K562 (cell line): ENCODE results near the gene C1orf21. TPM values are rescaled to one million over a fixed set of nuclear protein-coding genes. Genes with fewer than 3 reads are reported as not detected.

Experiments
- ATAC-seq: fragments of 200-7000 bp; cut with Tn5 transposase; 3 replicates; pipeline ENCODE4 v1.9.1; 2020; ENCODE audit warnings: moderate library complexity
- Bru-seq: library from RNA; stranded (reverse); fragments of 400-500 nt; gene quantifications from one replicate; lab custom pipeline; 2021; lab: Mats Ljungman, UMichigan
- BruChase-seq, 2 experiments: library from RNA; stranded (reverse); fragments of 400-500 nt; gene quantifications; one replicate each; lab custom pipeline; 2021; lab: Mats Ljungman, UMichigan
- BruUV-seq: library from RNA; stranded (reverse); fragments of 400-500 nt; replicated peaks from 2 replicates; lab custom pipeline; 2021; lab: Mats Ljungman, UMichigan
- CTCF ChIA-PET: fragments of 300-600 bp; formaldehyde crosslinking; extraction: SDS; loops from one replicate; lab custom pipeline; 2021; ENCODE audit warnings: low intra/inter-chr PET ratio; lab: Yijun Ruan, JAX
- POLR2A ChIA-PET: fragments of 300-600, 350-650 bp; sonication (Branson Sonifier 250); formaldehyde crosslinking; extraction: SDS; loops from one replicate; lab custom pipeline; 2021; ENCODE audit warnings: antibody characterized with exemption, inconsistent platforms; lab: Yijun Ruan, JAX
- DNase-seq, 4 experiments: peaks; one replicate each; pipeline versions ENCODE4 v3.0.0 to v3.0.0-alpha.2; 2011 to 2018; ENCODE audit warnings: low spot score in 3 of 4, mixed read lengths in 3 of 4; ENCODE audit errors: extremely low read depth in 1 of 4
- FAIRE-seq: peaks from 2 replicates; lab custom pipeline; 2011; peaks lifted over from hg19 to GRCh38; lab: Jason Lieb, UNC
- H2AFZ ChIP-seq: 2 replicates; pipeline ENCODE4 v1.6.0; 2011; ENCODE audit warnings: low read depth, low read length, control low read depth, inconsistent platforms
- H3K27ac ChIP-seq: fragments of 200-600 bp; 3 replicates; pipeline ENCODE4 v1.8.0; 2011; ENCODE audit warnings: low read depth, mild to moderate bottlenecking, control low read depth, inconsistent platforms, low read length, moderate library complexity, mixed read lengths; ENCODE audit errors: extremely low read depth
- H3K27me3 ChIP-seq, 2 experiments: fragments of 300-600 bp in 1 of 2; 2 replicates in 1 of 2; 3 replicates in 1 of 2; pipeline versions ENCODE4 v1.6.0 to v1.8.0; 2011; ENCODE audit warnings: inconsistent platforms in 2 of 2, low read length in 2 of 2, mild to moderate bottlenecking in 1 of 2, mixed read lengths in 1 of 2, moderate library complexity in 1 of 2; ENCODE audit not compliant: control insufficient read depth in 2 of 2, insufficient read depth in 2 of 2
- H3K36me3 ChIP-seq: fragments of 300-600 bp; 3 replicates; pipeline ENCODE4 v1.8.0; 2011; ENCODE audit warnings: mild to moderate bottlenecking, low read length, inconsistent platforms; ENCODE audit not compliant: control insufficient read depth, insufficient read depth
- H3K4me1 ChIP-seq, 2 experiments: fragments of 200-600 bp in 1 of 2; replicated peaks in 1 of 2; 2 replicates in 1 of 2; 3 replicates in 1 of 2; pipeline versions ENCODE4 v1.5.1 to v1.8.0; 2011; ENCODE audit warnings: inconsistent platforms in 2 of 2, low read length in 2 of 2, mild to moderate bottlenecking in 1 of 2, mixed read lengths in 1 of 2, moderate library complexity in 1 of 2; ENCODE audit not compliant: control insufficient read depth in 2 of 2, insufficient read depth in 2 of 2
- H3K4me2 ChIP-seq: 2 replicates; pipeline ENCODE4 v1.6.1; 2011; ENCODE audit warnings: low read length, control low read depth, inconsistent platforms, mixed read lengths; ENCODE audit not compliant: insufficient read depth
- H3K4me3 ChIP-seq: fragments of 200-600 bp; sonication (generic), shearing (Covaris generic); 2 replicates; pipeline ENCODE4 v1.5.1; 2016; ENCODE audit warnings: control low read depth, inconsistent platforms
- H3K79me2 ChIP-seq: fragments of 200-600 bp; 3 replicates; pipeline ENCODE4 v1.8.0; 2011; ENCODE audit warnings: low read length, inconsistent platforms; ENCODE audit not compliant: control insufficient read depth, insufficient read depth
- H3K9ac ChIP-seq, 2 experiments: 2 replicates each; pipeline versions ENCODE4 v1.6.0 to v1.6.1; 2011; ENCODE audit warnings: low read depth in 2 of 2, low read length in 2 of 2, control low read depth in 1 of 2, inconsistent platforms in 1 of 2, mild to moderate bottlenecking in 1 of 2, mixed read lengths in 1 of 2; ENCODE audit not compliant: insufficient read depth in 1 of 2
- H3K9me1 ChIP-seq: one replicate; pipeline ENCODE4 v1.6.0; 2011; ENCODE audit warnings: inconsistent platforms, mild to moderate bottlenecking, low read length, moderate library complexity; ENCODE audit not compliant: control insufficient read depth, insufficient read depth
- H3K9me3 ChIP-seq: replicated peaks from 2 replicates; pipeline ENCODE4 v1.5.1; 2011; ENCODE audit warnings: low read depth, low read length, inconsistent platforms; ENCODE audit not compliant: control insufficient read depth, insufficient read depth
- H4K20me1 ChIP-seq: replicated peaks from 2 replicates; pipeline ENCODE4 v1.6.1; 2011; ENCODE audit warnings: low read length, inconsistent platforms, mixed read lengths; ENCODE audit not compliant: control insufficient read depth, insufficient read depth
- BDP1 ChIP-seq: IDR thresholded peaks from 3 replicates; pipeline ENCODE4 v1.6.1; 2011; ENCODE audit not compliant: insufficient read length, insufficient read depth
- CHD2 ChIP-seq: IDR thresholded peaks from 2 replicates; pipeline ENCODE4 v1.6.1; 2011; ENCODE audit warnings: low read depth, low read length
- ILK ChIP-seq: fragments of 450-650 bp; IDR thresholded peaks from 2 replicates; pipeline ENCODE4 v1.6.1; 2016; ENCODE audit warnings: missing genetic modification characterization, low read depth, mild to moderate bottlenecking, missing compliant biosample characterization, moderate library complexity, borderline replicate concordance
- MAZ ChIP-seq, 2 experiments: fragments of 450-650 bp in 1 of 2; sonication (generic) in 1 of 2; formaldehyde crosslinking; IDR thresholded peaks in 1 of 2; conservative IDR thresholded peaks in 1 of 2; 2 replicates each; pipeline versions ENCODE4 v1.4.0 to v1.5.0; 2020; ENCODE audit warnings: mild to moderate bottlenecking in 1 of 2, missing genetic modification reagents in 1 of 2
- PHF8 ChIP-seq: fragments of 200-600 bp; sonication (generic); IDR thresholded peaks from 2 replicates; pipeline ENCODE4 v1.6.1; 2012; ENCODE audit warnings: mixed run types, mild to moderate bottlenecking, inconsistent platforms, low read length, moderate library complexity, borderline replicate concordance
- PTBP1 ChIP-seq: fragments of 200-400 bp; formaldehyde crosslinking; IDR thresholded peaks from 2 replicates; pipeline ENCODE4 v1.6.1; 2017; ENCODE audit warnings: low read depth, low read length
- SMAD2 ChIP-seq: fragments of 150-350 bp; IDR thresholded peaks from 2 replicates; pipeline ENCODE4 v1.6.1; 2014; ENCODE audit warnings: low read depth, mild to moderate bottlenecking, low read length
- SRSF3 ChIP-seq: fragments of 200-400 bp; formaldehyde crosslinking; IDR thresholded peaks from 2 replicates; pipeline ENCODE4 v1.6.1; 2016; ENCODE audit warnings: mild to moderate bottlenecking, low read length, moderate library complexity; ENCODE audit not compliant: insufficient read depth
- whole genome bisulfite sequencing: fragments of 100-300 bp; shearing (Covaris generic); methylation state at CpG from one replicate; pipeline ENCODE4 v1.1.6; 2016; ENCODE audit warnings: low coverage, mixed read lengths; ENCODE audit not compliant: insufficient coverage; ENCODE audit errors: missing lambda C conversion rate; 5-methylcytosine and 5-hydroxymethylcytosine counted together
- in situ Hi-C: fragments of 300-500 bp; cut with MboI; formaldehyde crosslinking; loops from 4 replicates; pipeline ENCODE4 v1.15.0; 2018; ENCODE audit warnings: inconsistent platforms, mixed read lengths
- intact Hi-C: fragments of 100-400 bp; cut with micrococcal nuclease; formaldehyde crosslinking; loops from 2 replicates; pipeline ENCODE4 v1.14.2; 2022
- long read RNA-seq, 3 experiments: library from polyadenylated mRNA in 2 of 3; library from RNA in 1 of 3; unstranded in 2 of 3; stranded (forward) in 1 of 3; transcript quantifications; one replicate each; pipeline ENCODE4 v2.0.0, GENCODE V29; 2019 to 2022
- polyA minus RNA-seq, 3 experiments: library from RNA; depleted of rRNA, polyadenylated mRNA; stranded (reverse); fragments of >200 nt; gene quantifications; 2 replicates each; pipeline ENCODE4 v1.2.3, GENCODE V29; 2011
- polyA plus RNA-seq, 8 experiments: library from polyadenylated mRNA; depleted of rRNA in 4 of 8; stranded (reverse) in 5 of 8; unstranded in 3 of 8; fragments of >200 nt; fragmentation: Nextera tagmentation in 2 of 8; fragmentation: Illumina TruSeq in 1 of 8; extraction: Ambion mirVana in 2 of 8; extraction: Trizol in 1 of 8; gene quantifications; 2 replicates each; pipeline versions ENCODE4 v1.2.1 to v1.2.3, GENCODE V29; 2011 to 2014; ENCODE audit warnings: inconsistent platforms in 1 of 8, missing spikeins in 1 of 8
- total RNA-seq, 7 experiments: library from RNA; depleted of rRNA in 6 of 7; stranded (reverse); fragments of >200 nt in 6 of 7; fragmentation: Illumina TruSeq in 2 of 7; extraction: Trizol in 2 of 7; gene quantifications; 2 replicates each; pipeline versions ENCODE4 v1.2.1 to v1.2.3, GENCODE V29; 2011 to 2021; ENCODE audit warnings: low replicate concordance in 1 of 7
- TF ChIP-seq, protein P1 (sequence below): fragments of 250-450 bp; sonication (Bioruptor Pico); IDR thresholded peaks from 2 replicates; pipeline ENCODE4 v1.4.0; 2020; ENCODE audit warnings: borderline replicate concordance
- TF ChIP-seq, protein P2 (sequence below), 2 experiments: fragments of 250-450 bp in 1 of 2; fragments of 450-650 bp in 1 of 2; sonication (Bioruptor Pico) in 1 of 2; IDR thresholded peaks; 2 replicates each; pipeline versions ENCODE4 v1.6.1 to v1.8.0; 2016 to 2021; ENCODE audit warnings: mild to moderate bottlenecking in 2 of 2, moderate library complexity in 2 of 2, missing compliant biosample characterization in 1 of 2, missing genetic modification characterization in 1 of 2
- TF ChIP-seq, protein P3 (sequence below), 2 experiments: IDR thresholded peaks; 2 replicates each; pipeline ENCODE4 v1.6.1; 2011; ENCODE audit warnings: borderline replicate concordance in 1 of 2, control low read depth in 1 of 2, low read depth in 1 of 2, low read length in 1 of 2, mild to moderate bottlenecking in 1 of 2, mixed read lengths in 1 of 2, moderate library complexity in 1 of 2; ENCODE audit not compliant: insufficient read depth in 1 of 2, insufficient read length in 1 of 2, poor library complexity in 1 of 2, severe bottlenecking in 1 of 2; ENCODE audit errors: extremely low read depth in 1 of 2

C1orf21 gene, protein sequence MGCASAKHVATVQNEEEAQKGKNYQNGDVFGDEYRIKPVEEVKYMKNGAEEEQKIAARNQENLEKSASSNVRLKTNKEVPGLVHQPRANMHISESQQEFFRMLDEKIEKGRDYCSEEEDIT
- not detected in 2 replicates for total RNA-seq (2011; cell fraction: chromatin; rRNA removed; ENCODE audit: low replicate concordance)
- not detected in 2 replicates for total RNA-seq (2011; cell fraction: nucleolus; rRNA removed)
- total RNA-seq (2011; cell fraction: nucleoplasm; rRNA removed): not detected in 2 replicates
- total RNA-seq (2014; rRNA removed) (under 0.01 and 0.04 TPM in 2 replicates), total RNA-seq (2014; rRNA removed; fragmentation: Illumina TruSeq; extraction: Trizol) (0.04 and 0.06 TPM in 2 replicates), total RNA-seq (2015; rRNA removed; fragmentation: Illumina TruSeq; extraction: Trizol) (0.07 and 0.11 TPM in 2 replicates), total RNA-seq (2021) (0.07 and 0.25 TPM in 2 replicates), polyA plus RNA-seq (2011; rRNA removed) (0.04 and 0.31 TPM in 2 replicates), polyA plus RNA-seq (2014; fragmentation: Illumina TruSeq; extraction: Trizol) (0.28 TPM in 1 of 2 replicates, not detected in the other), polyA plus RNA-seq (2014; fragmentation: Nextera tagmentation; extraction: Ambion mirVana) (under 1 TPM; 0.14 to 0.15 TPM), polyA plus RNA-seq (2014; rRNA removed) (0.01 TPM in 1 of 2 replicates, not detected in the other), polyA minus RNA-seq (2011; rRNA and poly(A)+ RNA removed) (0.18 TPM in 1 of 2 replicates, not detected in the other), Bru-seq, nascent RNA (percentile 20 among the genes with signal in this experiment), BruChase-seq, experiment 1, labeled RNA remaining after a 2-hour chase (percentile 16 among the genes with signal in this experiment), BruChase-seq, experiment 2, labeled RNA remaining after a 6-hour chase (percentile 17 among the genes with signal in this experiment)
- 0.04 and 0.09 TPM in 2 replicates for polyA plus RNA-seq (2011; cell fraction: cytosol; rRNA removed)
- 0.03 and 0.07 TPM in 2 replicates for polyA plus RNA-seq (2011; cell fraction: nucleus; rRNA removed)
- polyA plus RNA-seq (2012): 0.30 and 0.84 TPM in 2 replicates
- not detected in 2 replicates for polyA minus RNA-seq (2011; cell fraction: cytosol; rRNA and poly(A)+ RNA removed)
- polyA minus RNA-seq (2011; cell fraction: nucleus; rRNA and poly(A)+ RNA removed): not detected in 2 replicates
- long read RNA-seq, experiment 1: 0 reads
- long read RNA-seq, experiment 2: 0 reads
- long read RNA-seq, experiment 3: 0 reads

DNA sequence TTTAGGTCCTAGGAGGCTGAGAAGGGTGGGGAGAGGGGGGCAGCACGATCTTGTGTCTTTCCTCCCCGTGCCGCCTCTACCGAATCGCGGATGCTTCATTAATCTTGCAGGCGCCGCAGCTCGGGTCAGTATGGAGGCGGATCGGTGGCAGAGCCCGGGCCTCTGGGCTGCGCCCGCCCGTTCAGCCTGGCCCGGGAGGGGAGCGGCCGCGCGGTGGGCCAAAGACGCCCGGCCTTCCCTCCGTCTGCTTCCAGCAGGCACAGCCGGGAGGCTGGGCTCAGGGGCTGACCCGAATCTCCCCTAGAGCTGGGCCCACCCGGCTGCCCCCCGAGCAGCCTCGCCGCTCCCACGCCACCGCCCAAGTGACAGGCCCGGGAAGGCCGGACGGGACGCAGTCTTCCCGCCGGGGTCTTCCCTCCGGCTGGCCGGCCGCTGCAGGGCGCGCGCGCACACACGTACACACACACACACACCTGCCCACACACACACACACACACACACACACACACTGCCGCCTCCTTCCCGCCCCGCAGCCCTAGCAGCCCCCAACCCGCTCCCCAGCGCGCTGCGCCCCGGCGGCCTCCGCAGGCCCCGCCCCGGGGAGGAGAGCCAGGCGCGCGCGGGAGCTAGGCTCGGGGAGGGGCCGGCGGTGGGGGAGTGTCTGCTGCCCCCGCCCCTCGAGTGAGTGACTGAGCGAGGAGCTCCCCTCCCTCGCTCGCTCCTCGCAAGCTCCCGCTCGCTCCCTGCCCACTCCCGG, at the start of gene C1orf21:
TSS of gene C1orf21 (plus strand) at position 718 of the 757 bp plus-strand sequence. CDS start 90,481 bp downstream, outside the sequence.
- DNase-seq (peak; percentile 86 to 96 (median 92)), ATAC-seq (peak; percentile 99), FAIRE-seq (no peak)
- Histone ChIP-seq H3K27me3 (peaks cover 27 to 29% of the 10 kb centered on the region in 2 experiments), H3K9me1 (no peaks in the 10 kb centered on the region), H3K27ac (no peak within 1 kb of the TSS), H2AFZ (peak within 1 kb of the TSS; percentile 81), H3K9me3 (no peaks in the 10 kb centered on the region), H3K9ac (peak within 1 kb of the TSS; percentile 26 to 89; a peak in 3 of 4 replicates), H3K36me3 (no peaks in the 10 kb centered on the region), H3K79me2 (no peaks in the 10 kb centered on the region), H3K4me2 (peak within 1 kb of the TSS; percentile 71), H3K4me1 (peaks cover 0 to 16% of the 10 kb centered on the region in 2 experiments; a peak in 3 of 5 replicates), H3K4me3 (peak within 1 kb of the TSS; percentile 48), H4K20me1 (no peaks in the 10 kb centered on the region)
- POLR2A ChIA-PET: interaction anchor here (0.6 to 1.2 kb wide), 5 partner anchors 9 to 1069 kb away, joined by 3 read pairs; no protein-coding TSS in a partner anchor
- 2% methylated on average over 45 of the region's 73 CpGs for WGBS
- in situ Hi-C loops: no loop called here
- no TSS peak for BruUV-seq
- CTCF ChIA-PET: no interaction called here
- intact Hi-C loops: no loop called here
- TF ChIP-seq MAZ (CRISPR knock-in tag; conservative IDR thresholded peaks at IDR 0.05 in 1 of 2, IDR thresholded peaks at IDR 0.05 in 1 of 2) (peak; percentile 51 to 65; a peak in 3 of 4 replicates), PHF8 (peak; percentile 41; the same call in 1 of the 2 replicates), SMAD2 (no peak), PTBP1 (no peak), CHD2 (no peak), ILK (no peak), SRSF3 (no peak), BDP1 (no peak)
- TF ChIP-seq, protein P1, sequence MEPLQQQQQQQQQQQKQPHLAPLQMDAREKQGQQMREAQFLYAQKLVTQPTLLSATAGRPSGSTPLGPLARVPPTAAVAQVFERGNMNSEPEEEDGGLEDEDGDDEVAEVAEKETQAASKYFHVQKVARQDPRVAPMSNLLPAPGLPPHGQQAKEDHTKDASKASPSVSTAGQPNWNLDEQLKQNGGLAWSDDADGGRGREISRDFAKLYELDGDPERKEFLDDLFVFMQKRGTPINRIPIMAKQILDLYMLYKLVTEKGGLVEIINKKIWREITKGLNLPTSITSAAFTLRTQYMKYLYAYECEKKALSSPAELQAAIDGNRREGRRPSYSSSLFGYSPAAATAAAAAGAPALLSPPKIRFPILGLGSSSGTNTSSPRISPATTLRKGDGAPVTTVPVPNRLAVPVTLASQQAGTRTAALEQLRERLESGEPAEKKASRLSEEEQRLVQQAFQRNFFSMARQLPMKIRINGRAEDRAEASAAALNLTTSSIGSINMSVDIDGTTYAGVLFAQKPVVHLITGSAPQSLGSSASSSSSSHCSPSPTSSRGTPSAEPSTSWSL (CRISPR knock-in tag): no peak
- TF ChIP-seq, protein P2, sequence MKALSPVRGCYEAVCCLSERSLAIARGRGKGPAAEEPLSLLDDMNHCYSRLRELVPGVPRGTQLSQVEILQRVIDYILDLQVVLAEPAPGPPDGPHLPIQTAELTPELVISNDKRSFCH (CRISPR knock-in tag; IDR thresholded peaks at IDR 0.05): no peak
- TF ChIP-seq, protein P2 (tag; IDR thresholded peaks at IDR 0.05): 0 out of 2 replicates have a peak, but pooled peaks have one; percentile 13
- TF ChIP-seq, protein P3, sequence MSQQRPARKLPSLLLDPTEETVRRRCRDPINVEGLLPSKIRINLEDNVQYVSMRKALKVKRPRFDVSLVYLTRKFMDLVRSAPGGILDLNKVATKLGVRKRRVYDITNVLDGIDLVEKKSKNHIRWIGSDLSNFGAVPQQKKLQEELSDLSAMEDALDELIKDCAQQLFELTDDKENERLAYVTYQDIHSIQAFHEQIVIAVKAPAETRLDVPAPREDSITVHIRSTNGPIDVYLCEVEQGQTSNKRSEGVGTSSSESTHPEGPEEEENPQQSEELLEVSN (IDR thresholded peaks at IDR 0.05; ENCODE audit: borderline replicate concordance in 1 of 2, extremely low read depth in 1 of 2, insufficient read depth in 1 of 2, insufficient read length in 1 of 2, low read depth in 1 of 2, low read length in 1 of 2, poor library complexity in 1 of 2, severe bottlenecking in 1 of 2): peak in 1 of 2 experiments; percentile 33
